A204.1 (cell line): ENCODE data around the gene NUP50.

Source experiments
- FAIRE-seq: peaks from 2 replicates; lab custom pipeline; 2012; peaks lifted over from hg19 to GRCh38; lab: Jason Lieb, UNC

The NUP50 gene

GRCh38 chr22:45230026-45230721 lies 66.4 kb downstream of the NUP50 start:
- FAIRE-seq, result no peak

GRCh38 chr22:45231293-45231692 lies 67.6 kb downstream of the NUP50 start:
- FAIRE-seq, result no peak

DNA sequence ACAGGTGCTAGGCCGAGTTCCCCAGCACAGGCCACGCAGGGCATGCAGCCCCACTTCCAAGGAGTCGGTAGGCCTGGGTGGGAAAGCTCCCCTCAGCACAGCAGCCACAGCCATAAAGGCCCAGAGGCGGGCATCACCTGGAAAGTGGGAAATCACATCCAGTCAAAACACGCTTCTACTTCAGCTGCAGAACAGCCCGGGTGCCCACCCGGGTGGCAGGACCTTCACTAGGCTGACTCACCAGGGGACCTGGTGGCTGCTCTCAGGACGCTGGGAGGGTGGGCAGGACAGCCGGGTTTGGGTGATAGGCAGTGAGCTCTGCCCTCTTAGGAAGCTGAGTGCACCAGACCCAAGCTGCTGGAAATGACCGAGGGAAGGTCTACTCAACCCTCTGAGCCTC lies 69.7 kb downstream of the NUP50 start:
- FAIRE-seq, result no peak

DNA sequence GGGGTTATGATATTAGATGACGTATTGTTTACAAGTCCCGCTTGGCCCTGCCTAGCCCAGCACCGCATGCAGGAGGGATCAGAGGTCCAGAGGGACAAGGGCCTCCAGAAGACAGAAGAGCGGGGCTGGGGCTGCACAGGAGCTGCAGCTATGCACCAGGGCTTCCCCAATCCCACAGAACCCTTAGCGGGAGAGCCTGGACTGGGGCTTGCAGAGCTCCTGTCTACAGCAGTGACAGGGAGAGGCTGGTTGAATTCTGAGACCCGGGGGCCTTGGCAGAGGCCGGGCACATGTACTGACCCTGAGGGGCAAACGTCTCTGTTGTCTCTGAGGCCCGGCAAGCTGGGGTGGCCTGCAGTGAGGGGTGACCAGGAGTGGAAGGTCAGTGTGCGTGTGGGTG lies 70.1 kb downstream of the NUP50 start:
- no peak for FAIRE-seq

GRCh38 chr22:45235101-45235777 lies 71.5 kb downstream of the NUP50 start:
- no peak for FAIRE-seq

DNA sequence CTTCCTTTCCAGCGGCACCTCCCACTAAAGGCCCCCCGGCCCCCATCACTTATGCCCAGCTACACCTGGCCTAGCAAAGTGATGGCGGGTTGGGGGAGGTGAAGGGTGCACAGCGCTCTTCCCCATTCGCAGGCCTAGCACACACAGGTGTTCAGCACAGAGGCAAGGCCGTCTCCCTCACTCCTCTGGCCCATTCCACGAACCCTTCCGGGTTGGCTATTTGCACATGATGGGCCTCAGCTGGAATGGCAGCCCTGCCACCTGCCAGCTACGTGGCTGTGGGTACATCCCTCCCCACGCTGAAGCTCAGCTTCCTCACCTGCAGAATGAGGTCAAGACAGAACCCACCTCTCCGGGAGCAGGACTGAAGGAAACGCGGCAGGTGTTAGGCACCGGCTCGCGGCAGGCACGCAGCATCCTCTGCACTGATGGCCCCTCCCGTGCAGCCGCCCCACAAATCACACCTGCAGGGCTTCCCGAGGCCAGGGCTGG lies 72.2 kb downstream of the NUP50 start:
- no peak for FAIRE-seq

DNA sequence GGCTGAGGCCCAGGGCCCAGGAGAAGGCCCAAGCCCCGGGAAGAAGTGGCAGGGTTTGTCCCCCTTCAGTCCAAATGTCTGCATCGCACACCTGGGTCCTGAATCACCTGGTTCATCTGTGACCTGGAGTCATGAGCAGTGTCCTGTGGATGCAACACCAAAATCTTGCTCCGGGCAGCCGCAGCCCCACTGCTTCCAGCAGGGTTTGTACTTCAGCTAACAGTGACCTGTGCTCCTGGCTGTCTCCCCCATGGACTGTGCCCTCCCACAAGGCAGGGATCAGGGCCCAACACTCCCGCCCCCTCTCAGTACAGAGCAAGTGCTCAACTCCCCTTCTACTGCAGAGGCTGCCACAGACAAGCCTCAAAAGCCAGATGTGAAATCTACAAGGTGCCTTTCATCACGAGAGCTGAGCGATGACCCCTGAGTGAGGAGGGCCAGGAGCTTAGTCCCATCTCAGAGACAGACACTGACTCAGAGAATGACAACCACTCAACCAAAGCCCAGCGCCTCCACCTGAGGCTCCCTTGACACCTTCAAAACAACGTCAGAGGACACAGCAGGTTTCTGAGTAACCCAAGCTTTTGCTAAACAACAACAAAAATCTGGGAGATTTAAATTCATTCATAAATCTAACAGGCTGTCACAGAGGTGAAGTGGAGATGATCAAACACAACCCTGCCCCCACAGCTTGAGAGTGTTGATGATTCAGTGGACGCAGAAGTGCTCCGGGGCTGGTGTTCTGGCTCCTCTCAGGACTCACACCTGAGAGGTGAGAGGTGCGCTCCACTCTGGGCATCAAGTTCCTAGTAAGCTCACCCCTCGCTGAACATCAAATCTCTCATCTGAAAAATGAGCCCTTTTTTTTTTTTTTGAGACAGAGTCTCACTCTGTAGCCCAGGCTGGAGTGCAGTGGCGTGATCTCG lies 73.6 kb downstream of the NUP50 start:
- no peak for FAIRE-seq
